Activated naive CD4-positive, alpha-beta T cell treated with anti-CD3 and anti-CD28 coated beads, Interleukin-2, amount 50 U/mL, for 24 hours (primary cell): ENCODE results near the gene ZNF33B.
"Not testable (repeated sequence)": the region's sequence is repeated elsewhere in the genome, so short reads cannot be mapped to it uniquely, and the experiment has no call there.

Experiments used
- H3K27ac Mint-ChIP-seq: one replicate; pipeline ENCODE4 v1.8.0; 2021; ENCODE audit warnings: mild to moderate bottlenecking, mixed read lengths
- H3K27me3 Mint-ChIP-seq: one replicate; pipeline ENCODE4 v1.8.0; 2021; ENCODE audit warnings: mixed read lengths
- H3K36me3 Mint-ChIP-seq: one replicate; pipeline ENCODE4 v1.8.0; 2021; ENCODE audit warnings: mixed read lengths
- H3K4me1 Mint-ChIP-seq: one replicate; pipeline ENCODE4 v1.8.0; 2021; ENCODE audit warnings: mixed read lengths
- H3K4me3 Mint-ChIP-seq: one replicate; pipeline ENCODE4 v1.8.0; 2021; ENCODE audit warnings: mild to moderate bottlenecking, mixed read lengths
- H3K9me3 Mint-ChIP-seq: one replicate; pipeline ENCODE4 v1.8.0; 2021; ENCODE audit warnings: mixed read lengths

Gene ZNF33B

GRCh38 chr10:42556931-42557330 is 81.4 kb downstream of the ZNF33B start:
- H3K4me1 Mint-ChIP-seq: peaks cover 13% of the 10 kb centered on the region
- H3K27ac Mint-ChIP-seq: no peak overlapping the region
- H3K4me3 Mint-ChIP-seq: no peak overlapping the region
- H3K36me3 Mint-ChIP-seq: peaks cover 3% of the 10 kb centered on the region
- no peaks in the 10 kb centered on the region for H3K9me3 Mint-ChIP-seq
- peaks cover 1% of the 10 kb centered on the region for H3K27me3 Mint-ChIP-seq

GRCh38 chr10:42553576-42553975 is 84.8 kb downstream of the ZNF33B start:
- peaks cover 40% of the 10 kb centered on the region for H3K4me1 Mint-ChIP-seq
- H3K27ac Mint-ChIP-seq, H3K9me3 Mint-ChIP-seq: not testable (repeated sequence)

DNA sequence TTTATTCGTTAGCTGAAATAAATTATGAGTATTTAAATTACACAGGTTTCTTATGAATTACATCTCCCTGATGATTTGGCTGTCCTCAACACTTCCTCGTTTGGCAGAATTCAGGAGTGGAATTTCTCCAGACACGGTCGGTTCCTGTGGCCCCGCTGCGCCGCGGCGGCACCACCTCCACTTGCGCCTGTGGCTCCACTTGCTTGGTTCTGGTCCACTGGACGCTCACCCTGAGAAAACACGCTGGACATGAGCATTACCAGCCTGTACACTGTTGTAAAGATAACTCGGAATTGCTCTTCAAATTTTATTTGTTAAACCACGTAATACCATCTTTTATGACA is 85.3 kb downstream of the ZNF33B start:
- Mint-ChIP-seq H3K27me3 (no peaks in the 10 kb centered on the region), H3K36me3 (peaks cover 18% of the 10 kb centered on the region), H3K27ac (no peak overlapping the region), H3K4me1 (peaks cover 41% of the 10 kb centered on the region), H3K9me3 (no peaks in the 10 kb centered on the region), H3K4me3 (peak overlapping the region; percentile 99)

More at GRCh38 chr10:42553576-42553975, 84.8 kb downstream of the ZNF33B start:
- H3K4me3 Mint-ChIP-seq: peak overlapping the region; percentile 99
- not testable (repeated sequence) for H3K27me3 Mint-ChIP-seq
- H3K36me3 Mint-ChIP-seq: peaks cover 14% of the 10 kb centered on the region

DNA sequence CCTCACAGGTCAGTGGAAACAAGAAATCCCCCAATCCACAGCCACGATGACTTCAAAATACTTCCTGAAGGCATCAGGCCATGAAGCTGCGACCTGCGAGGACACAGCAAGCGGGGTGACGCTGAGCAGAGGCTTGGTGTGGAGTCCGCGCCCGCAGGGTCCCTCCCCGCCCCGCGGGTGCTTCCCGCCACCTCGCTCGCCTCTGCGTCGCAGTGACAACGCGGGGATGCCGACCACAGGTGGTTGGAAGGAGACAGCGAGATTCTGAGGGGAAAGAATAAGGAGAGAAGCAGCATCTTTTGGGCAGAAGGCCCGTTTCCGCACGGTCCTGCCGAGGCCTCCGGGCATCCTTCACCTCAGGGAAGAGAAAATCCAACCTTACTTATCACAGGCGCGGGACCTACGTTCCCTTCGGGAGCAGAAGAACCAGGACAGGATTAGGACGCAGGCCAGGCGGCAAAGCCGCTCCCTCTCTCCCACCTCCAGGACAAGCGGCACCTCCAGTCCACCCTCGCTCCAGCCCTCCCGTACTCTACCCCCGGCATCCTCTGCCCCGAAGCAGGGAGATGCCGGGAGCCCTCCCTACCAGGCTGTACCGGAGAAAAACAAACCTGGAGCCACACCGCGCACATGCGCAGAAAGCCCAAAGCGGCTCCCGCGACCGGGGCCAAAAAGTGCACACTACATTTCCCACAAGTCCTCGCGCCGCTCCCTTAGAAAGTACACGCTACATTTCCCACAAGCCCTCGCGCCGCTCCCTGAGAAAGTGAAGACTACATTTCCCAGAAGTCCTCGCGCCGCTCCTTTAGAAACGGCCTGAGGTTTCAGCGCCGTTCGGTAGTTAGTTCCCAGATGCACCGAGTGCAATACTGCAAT is 85.9 kb downstream of the ZNF33B start:
- peaks cover 47% of the 10 kb centered on the region for H3K4me1 Mint-ChIP-seq
- no peaks in the 10 kb centered on the region for H3K27me3 Mint-ChIP-seq
- no peaks in the 10 kb centered on the region for H3K9me3 Mint-ChIP-seq
- peak overlapping the region; percentile 98 for H3K27ac Mint-ChIP-seq
- peaks cover 23% of the 10 kb centered on the region for H3K36me3 Mint-ChIP-seq
- peak overlapping the region; percentile 99 for H3K4me3 Mint-ChIP-seq

DNA sequence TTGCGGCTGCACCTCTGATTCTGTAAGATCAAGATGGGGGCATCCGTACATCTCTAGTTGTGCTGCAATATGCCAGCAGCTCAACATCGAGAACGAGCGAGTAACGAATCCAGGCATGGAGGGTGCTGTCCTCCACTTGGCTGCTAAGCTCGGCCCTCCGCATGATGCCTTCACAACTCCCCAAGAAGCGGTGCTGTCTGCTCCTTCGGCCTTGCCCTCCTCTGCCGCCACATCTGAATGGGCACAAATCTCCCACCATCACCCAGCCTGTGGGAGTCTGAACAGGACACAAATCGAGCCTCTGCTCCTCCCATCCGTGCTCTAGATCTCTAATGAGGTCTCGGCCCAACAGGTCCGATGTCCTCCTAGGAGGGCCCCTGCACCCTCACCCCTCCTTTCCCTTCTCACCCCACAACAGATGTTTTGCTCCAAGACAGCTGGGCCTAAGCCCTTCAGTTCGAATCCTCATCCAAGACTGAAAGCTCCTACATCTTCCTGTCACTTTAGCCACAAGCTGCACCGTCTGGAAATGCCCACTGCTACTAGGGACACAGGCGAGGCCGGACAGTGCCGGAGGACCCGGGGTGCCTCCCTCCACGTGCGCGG is 86.7 kb downstream of the ZNF33B start:
- H3K4me3 Mint-ChIP-seq: peak overlapping the region; percentile 99
- peaks cover 3% of the 10 kb centered on the region for H3K9me3 Mint-ChIP-seq
- peaks cover 26% of the 10 kb centered on the region for H3K36me3 Mint-ChIP-seq
- peaks cover 55% of the 10 kb centered on the region for H3K4me1 Mint-ChIP-seq
- H3K27ac Mint-ChIP-seq: peak overlapping the region; percentile 98
- no peaks in the 10 kb centered on the region for H3K27me3 Mint-ChIP-seq

DNA sequence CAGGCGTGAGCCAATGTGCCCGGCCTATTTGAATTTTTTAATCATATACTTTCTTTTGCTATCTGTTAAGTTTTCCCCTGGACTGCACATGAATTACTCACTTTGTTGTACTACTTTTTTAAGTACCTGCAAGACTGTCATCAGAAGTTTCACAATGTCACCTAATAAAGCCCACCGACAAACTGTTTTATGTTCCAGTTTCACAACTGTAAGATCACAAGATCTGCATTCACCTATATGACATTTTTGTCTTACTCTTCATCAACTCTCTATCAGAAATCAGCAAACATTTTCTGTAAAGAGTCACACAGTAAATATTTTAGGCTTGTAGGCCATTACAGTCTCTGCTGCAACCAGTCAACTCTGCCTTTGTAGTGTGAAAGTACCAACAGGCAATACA is 88.5 kb downstream of the ZNF33B start:
- Mint-ChIP-seq H3K36me3 (peaks cover 38% of the 10 kb centered on the region), H3K4me3 (peak overlapping the region; percentile 3), H3K27ac (no peak overlapping the region), H3K9me3 (peaks cover 13% of the 10 kb centered on the region), H3K27me3 (no peaks in the 10 kb centered on the region), H3K4me1 (peaks cover 57% of the 10 kb centered on the region)

DNA sequence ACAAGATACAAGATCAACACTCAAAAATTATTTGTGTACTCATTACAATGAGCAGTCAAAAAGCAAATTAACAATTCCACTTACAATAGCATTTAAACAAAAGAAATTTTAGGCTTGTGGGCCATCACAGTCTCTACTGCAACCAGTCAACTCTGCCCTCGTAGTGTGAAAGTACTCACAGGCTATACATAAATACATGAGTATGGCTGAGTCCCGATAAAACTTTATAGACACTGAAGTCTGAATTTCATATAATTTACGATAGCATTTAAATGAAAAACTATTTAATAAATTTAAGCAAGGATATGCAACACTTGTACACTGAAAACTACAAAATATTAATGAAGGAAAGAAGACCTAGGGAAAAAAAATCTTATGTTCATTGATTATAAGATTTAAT is 90.1 kb downstream of the ZNF33B start:
- H3K4me3 Mint-ChIP-seq: no peak overlapping the region
- no peak overlapping the region for H3K27ac Mint-ChIP-seq
- H3K36me3 Mint-ChIP-seq: peaks cover 49% of the 10 kb centered on the region
- peaks cover 24% of the 10 kb centered on the region for H3K9me3 Mint-ChIP-seq
- H3K27me3 Mint-ChIP-seq: no peaks in the 10 kb centered on the region
- peaks cover 54% of the 10 kb centered on the region for H3K4me1 Mint-ChIP-seq

DNA sequence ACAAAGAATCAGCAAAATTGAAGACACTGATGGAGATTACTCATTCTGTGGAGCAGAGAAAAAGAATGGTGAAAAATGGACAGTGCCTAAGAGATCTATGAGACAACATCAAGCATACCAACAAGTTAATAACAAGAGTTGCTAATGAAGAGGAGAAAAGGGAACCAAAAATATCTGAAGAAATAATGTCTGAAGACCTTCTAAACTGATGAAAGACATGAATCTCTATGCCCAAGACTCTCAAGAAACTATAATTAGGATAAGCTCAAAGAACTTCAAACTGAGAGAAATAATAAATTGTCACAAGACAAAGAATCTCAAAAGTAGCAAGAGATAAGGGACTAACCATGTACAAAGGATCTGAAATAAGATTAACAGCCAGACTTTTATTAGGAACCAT is 93.4 kb downstream of the ZNF33B start:
- Mint-ChIP-seq H3K27me3 (no peaks in the 10 kb centered on the region), H3K9me3 (peaks cover 40% of the 10 kb centered on the region), H3K27ac (no peak overlapping the region), H3K4me1 (peaks cover 27% of the 10 kb centered on the region), H3K36me3 (peaks cover 69% of the 10 kb centered on the region), H3K4me3 (no peak overlapping the region)

DNA sequence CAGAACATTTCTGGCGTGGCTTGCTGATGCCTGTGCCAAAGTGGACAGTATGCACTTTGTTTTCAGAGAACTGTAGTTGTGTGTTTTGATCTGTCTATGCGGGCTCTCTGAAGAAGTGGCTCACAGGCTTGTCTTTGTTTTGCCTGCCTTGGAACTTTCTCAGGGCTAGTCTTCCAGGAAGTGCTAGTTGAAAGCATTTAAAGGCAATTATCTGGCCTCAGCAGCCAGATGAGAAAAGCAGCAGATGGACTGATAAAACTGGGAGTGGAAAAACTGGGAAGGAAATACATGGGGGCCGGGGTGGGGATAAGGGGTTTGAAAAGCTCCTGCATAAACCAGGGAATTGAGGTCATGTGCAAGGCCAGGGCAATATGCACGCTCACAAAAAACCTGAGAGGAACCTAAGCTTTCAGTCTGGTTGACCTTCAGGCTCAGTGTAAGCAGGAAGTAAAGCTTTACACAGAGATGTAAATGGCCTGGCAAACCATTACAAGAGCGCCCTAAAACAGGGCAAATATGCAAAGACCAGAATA is 94.5 kb downstream of the ZNF33B start:
- H3K27me3 Mint-ChIP-seq: no peaks in the 10 kb centered on the region
- H3K4me1 Mint-ChIP-seq: peaks cover 20% of the 10 kb centered on the region
- H3K4me3 Mint-ChIP-seq: no peak overlapping the region
- H3K9me3 Mint-ChIP-seq: peaks cover 40% of the 10 kb centered on the region
- peaks cover 67% of the 10 kb centered on the region for H3K36me3 Mint-ChIP-seq
- no peak overlapping the region for H3K27ac Mint-ChIP-seq
